Measurements from ENCODE around the gene MAST2. TPM values are rescaled to one million over a fixed set of nuclear protein-coding genes. Genes with fewer than 3 reads are reported as not detected.

The MAST2 gene
- total and polyA plus RNA-seq, 3 experiments from 2014 or later, result 5.6 to 29.9 (median 29.5) TPM

GRCh38 chr1:46083579-46083978 lies 280.2 kb downstream of the MAST2 start:
- Mint-ChIP-seq H3K27me3 (peaks cover 1 to 4% of the 10 kb centered on the region in 2 donors), H3K4me1 (no peaks in the 10 kb centered on the region), H3K36me3 (peaks cover 0 to 14% (median 0%) of the 10 kb centered on the region in 3 donors), H3K9me3 (no peaks in the 10 kb centered on the region), H3K4me3 (no peak overlapping the region), H3K27ac (no peak overlapping the region)
- POLR2A ChIA-PET, result no interaction called here
- Histone ChIP-seq H3K4me3 (ENCODE audit: low read length) (no peak overlapping the region), H3K36me3 (ENCODE audit: insufficient read depth, low read length) (no peaks in the 10 kb centered on the region), H3K27ac (ENCODE audit: low read depth, low read length) (no peak overlapping the region), H3K9me3 (ENCODE audit: low read length) (no peaks in the 10 kb centered on the region), H3K27me3 (ENCODE audit: insufficient read depth, low read length, poor library complexity, severe bottlenecking) (no peaks in the 10 kb centered on the region), H3K4me1 (ENCODE audit: insufficient read depth, low read length) (no peaks in the 10 kb centered on the region)
- DNase-seq, result no peak
- CTCF ChIA-PET, result no interaction called here

GRCh38 chr1:46084553-46085451 lies 281.4 kb downstream of the MAST2 start:
- no peak for DNase-seq
- no peaks in the 10 kb centered on the region for H3K4me1 Mint-ChIP-seq
- POLR2A ChIA-PET, result no interaction called here

More at GRCh38 chr1:46084553-46085451, 281.4 kb downstream of the MAST2 start:
- Histone ChIP-seq H3K4me1 (ENCODE audit: insufficient read depth, low read length) (no peaks in the 10 kb centered on the region), H3K27ac (ENCODE audit: low read depth, low read length) (no peak overlapping the region), H3K36me3 (ENCODE audit: insufficient read depth, low read length) (no peaks in the 10 kb centered on the region), H3K4me3 (ENCODE audit: low read length) (no peak overlapping the region), H3K27me3 (ENCODE audit: insufficient read depth, low read length, poor library complexity, severe bottlenecking) (no peaks in the 10 kb centered on the region), H3K9me3 (ENCODE audit: low read length) (no peaks in the 10 kb centered on the region)
- Mint-ChIP-seq H3K27ac (no peak overlapping the region), H3K4me3 (no peak overlapping the region), H3K36me3 (peaks cover 0 to 14% (median 2%) of the 10 kb centered on the region in 3 donors), H3K9me3 (no peaks in the 10 kb centered on the region), H3K27me3 (peaks cover 1 to 4% of the 10 kb centered on the region in 2 donors)
- CTCF ChIA-PET, result no interaction called here

Other genes starting within 250 kb of the MAST2 start
- gene NASP, start 219.6 kb upstream of the MAST2 start, total RNA-seq, result 100 to 1,000 TPM; 212 to 219 TPM
- 79.9 TPM for gene NASP, start 219.6 kb upstream of the MAST2 start, polyA plus RNA-seq
- 1 to 10 TPM; 1.4 TPM for gene CCDC17, start 179.6 kb upstream of the MAST2 start, total RNA-seq
- gene CCDC17, start 179.6 kb upstream of the MAST2 start, polyA plus RNA-seq, result 0.13 TPM
- 100 to 1,000 TPM; 102 to 107 TPM for gene GPBP1L1, start 117.1 kb upstream of the MAST2 start, total RNA-seq
- gene GPBP1L1, start 117.1 kb upstream of the MAST2 start, polyA plus RNA-seq, result 90.3 TPM
- 10 to 100 TPM; 45.2 to 45.8 TPM for gene TMEM69, start 115.4 kb upstream of the MAST2 start, total RNA-seq
- 33.7 TPM for gene TMEM69, start 115.4 kb upstream of the MAST2 start, polyA plus RNA-seq
- gene IPP, start 53.0 kb upstream of the MAST2 start, total RNA-seq, result 10 to 100 TPM; 18.3 to 19.4 TPM
- gene IPP, start 53.0 kb upstream of the MAST2 start, polyA plus RNA-seq, result 15.0 TPM